Measurements from ENCODE around the gene SCYGR8.

The SCYGR8 gene

DNA sequence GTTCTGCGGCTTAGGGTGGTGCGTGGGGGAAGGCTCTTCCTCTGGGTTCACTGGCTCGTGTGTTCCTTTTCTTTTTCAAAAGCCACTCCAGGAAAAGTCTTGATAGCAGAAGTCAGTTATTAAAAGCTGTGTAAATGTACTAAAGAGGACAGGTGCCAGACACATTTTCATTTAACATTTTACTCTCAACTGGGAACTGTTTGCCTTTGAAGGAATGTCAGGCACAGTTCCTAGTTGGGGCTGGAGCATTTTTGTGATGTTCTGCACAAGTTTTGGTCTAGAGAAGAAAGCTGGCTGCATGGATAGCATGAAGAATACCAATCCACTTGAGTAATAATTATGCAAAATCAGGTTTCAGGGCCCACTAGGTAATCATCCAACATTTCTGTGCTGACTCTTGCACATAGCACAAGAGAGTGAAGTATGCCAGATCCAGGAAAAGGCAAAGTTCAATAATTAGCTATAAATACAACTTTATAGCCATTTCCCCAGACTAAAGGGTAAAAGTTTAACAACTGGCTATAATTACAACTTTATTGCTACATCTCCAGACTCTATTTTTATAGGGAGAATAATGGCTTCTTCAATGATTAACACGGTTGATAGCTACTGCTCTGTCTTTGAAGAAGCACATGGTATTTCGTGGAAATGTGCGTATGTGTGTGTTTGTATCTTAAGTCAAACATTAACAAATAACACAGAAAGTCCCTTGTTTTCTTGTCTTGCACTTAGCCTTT lies 16.2 kb downstream of the SCYGR8 start:
- DNase-seq (ENCODE audit: extremely low read depth, low read depth): no peak

DNA sequence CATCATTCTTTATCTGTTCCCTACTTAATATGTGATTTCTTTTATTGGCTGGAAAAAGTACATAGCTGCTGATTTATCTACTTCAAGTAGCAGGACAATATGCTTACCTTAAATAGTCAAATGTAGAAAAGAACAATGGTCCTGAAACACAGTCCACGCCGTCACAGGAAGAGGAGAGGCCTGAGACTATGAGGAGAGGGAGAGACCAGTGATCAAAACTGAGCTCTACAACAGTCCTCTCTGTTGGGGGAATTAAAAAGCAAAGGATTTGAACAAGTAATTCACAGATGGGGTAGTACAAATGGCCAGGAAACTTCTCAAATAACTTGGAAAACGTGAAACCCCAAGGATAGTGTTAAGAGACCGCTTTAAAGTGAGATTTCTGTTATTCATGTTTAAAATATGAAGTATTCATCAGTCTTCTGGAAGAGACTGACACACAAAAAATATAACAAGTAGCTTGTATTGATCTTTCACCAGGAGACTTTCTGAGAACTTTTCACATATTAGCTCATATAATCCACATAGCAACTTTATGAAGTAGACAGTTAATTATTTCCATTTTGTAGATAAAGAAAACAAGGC lies 20.2 kb downstream of the SCYGR8 start:
- no peak for DNase-seq (ENCODE audit: extremely low read depth, low read depth)
- TF ChIP-seq, protein P1, sequence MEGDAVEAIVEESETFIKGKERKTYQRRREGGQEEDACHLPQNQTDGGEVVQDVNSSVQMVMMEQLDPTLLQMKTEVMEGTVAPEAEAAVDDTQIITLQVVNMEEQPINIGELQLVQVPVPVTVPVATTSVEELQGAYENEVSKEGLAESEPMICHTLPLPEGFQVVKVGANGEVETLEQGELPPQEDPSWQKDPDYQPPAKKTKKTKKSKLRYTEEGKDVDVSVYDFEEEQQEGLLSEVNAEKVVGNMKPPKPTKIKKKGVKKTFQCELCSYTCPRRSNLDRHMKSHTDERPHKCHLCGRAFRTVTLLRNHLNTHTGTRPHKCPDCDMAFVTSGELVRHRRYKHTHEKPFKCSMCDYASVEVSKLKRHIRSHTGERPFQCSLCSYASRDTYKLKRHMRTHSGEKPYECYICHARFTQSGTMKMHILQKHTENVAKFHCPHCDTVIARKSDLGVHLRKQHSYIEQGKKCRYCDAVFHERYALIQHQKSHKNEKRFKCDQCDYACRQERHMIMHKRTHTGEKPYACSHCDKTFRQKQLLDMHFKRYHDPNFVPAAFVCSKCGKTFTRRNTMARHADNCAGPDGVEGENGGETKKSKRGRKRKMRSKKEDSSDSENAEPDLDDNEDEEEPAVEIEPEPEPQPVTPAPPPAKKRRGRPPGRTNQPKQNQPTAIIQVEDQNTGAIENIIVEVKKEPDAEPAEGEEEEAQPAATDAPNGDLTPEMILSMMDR (IDR thresholded peaks at IDR 0.05; ENCODE audit: low read depth, low read length): no peak

More for the DNA sequence above, 16.2 kb downstream of the SCYGR8 start:
- TF ChIP-seq, protein P1 (IDR thresholded peaks at IDR 0.05; ENCODE audit: low read depth, low read length): no peak

DNA sequence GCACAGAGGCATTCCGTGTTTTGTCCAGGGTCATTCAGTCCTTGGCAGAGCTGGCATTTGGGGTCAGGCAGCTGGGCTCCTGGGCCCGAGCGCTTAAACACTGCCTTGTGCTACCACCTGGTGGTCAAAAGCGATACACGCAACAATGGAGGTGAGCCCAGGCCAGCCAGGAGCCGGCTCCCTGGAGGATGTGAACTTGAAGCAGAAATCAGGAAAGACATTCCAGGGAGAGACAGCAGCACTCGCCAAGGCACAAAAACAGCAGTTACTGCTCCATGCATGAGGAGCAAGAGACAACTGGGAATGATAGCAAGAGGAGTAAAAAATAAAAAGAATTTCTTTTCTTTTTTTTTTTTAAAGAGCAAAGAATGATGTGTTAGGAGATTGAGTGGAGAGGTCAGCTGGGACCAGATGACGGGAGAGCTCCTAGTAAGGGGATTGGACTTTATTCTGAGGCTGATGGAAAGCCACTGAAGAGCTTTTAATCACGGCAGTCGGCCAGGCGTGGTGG lies 20.7 kb downstream of the SCYGR8 start:
- peak; percentile 38 for DNase-seq (ENCODE audit: extremely low read depth, low read depth)
- TF ChIP-seq, protein P1 (IDR thresholded peaks at IDR 0.05; ENCODE audit: low read depth, low read length): peak; percentile 84

DNA sequence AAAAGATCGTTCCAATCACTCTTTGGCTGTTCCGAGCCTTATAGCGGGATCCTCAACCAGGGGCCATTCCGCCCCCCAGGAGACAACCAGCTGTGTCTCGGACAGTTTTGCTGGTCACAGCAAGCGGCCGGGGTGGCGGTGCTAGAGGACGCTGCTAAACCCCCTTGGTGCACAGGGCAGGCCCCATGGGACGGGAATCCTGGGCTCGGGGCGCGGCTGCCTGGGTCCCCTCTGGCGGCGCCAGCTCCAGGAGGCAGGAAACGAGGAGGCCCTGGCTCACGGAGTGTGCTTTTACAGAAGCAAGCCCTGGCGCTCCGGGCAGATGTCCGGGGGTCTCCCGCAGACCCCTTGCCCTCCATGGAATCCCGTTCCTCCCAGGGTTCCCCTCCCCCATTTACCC lies 22.1 kb downstream of the SCYGR8 start:
- no peak for DNase-seq (ENCODE audit: extremely low read depth, low read depth)
- TF ChIP-seq, protein P1 (IDR thresholded peaks at IDR 0.05; ENCODE audit: low read depth, low read length): no peak

DNA sequence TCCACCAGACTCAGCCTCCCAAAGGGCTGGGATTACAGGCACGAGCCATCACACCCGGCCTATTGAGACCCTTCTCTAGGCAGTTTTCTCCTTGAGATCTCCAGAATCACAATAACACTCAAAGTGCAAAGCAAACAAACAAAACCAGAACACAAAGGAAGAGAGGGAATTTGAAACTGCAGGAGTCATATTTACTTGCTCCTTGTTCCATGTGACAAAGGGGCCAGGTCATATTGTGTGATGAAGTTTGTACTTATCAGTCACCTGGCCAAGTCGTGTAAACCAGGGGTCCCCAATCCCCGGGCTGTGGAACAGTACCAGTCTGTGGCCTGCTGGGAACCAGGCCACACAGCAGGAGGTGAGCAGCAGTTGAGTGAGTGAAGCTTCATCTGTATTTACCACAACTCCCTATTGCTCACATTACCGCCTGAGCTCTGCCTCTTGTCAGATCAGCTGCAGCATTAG lies 26.5 kb downstream of the SCYGR8 start:
- DNase-seq (ENCODE audit: extremely low read depth, low read depth): no peak
- TF ChIP-seq, protein P1 (IDR thresholded peaks at IDR 0.05; ENCODE audit: low read depth, low read length): no peak

DNA sequence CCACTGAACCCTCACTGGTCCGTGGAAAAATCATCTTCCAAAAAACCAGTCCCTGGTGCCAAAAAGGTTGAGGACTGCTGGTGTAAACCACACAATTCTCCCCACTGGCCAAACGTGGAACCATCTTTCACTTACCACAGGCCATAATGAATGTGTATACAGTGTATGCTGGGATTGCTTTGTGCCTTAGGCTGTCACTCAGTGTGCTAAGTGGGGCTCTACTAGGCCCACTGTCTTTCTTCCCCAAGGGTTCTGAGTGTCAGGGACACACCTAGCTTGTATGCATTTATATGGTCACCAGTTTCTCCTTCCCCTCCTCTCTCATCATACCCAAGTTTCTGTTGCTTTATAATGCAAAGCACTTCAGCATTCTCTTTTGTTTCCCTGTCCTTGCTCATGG lies 27.2 kb downstream of the SCYGR8 start:
- no peak for DNase-seq (ENCODE audit: extremely low read depth, low read depth)
- TF ChIP-seq, protein P1 (IDR thresholded peaks at IDR 0.05; ENCODE audit: low read depth, low read length): no peak

DNA sequence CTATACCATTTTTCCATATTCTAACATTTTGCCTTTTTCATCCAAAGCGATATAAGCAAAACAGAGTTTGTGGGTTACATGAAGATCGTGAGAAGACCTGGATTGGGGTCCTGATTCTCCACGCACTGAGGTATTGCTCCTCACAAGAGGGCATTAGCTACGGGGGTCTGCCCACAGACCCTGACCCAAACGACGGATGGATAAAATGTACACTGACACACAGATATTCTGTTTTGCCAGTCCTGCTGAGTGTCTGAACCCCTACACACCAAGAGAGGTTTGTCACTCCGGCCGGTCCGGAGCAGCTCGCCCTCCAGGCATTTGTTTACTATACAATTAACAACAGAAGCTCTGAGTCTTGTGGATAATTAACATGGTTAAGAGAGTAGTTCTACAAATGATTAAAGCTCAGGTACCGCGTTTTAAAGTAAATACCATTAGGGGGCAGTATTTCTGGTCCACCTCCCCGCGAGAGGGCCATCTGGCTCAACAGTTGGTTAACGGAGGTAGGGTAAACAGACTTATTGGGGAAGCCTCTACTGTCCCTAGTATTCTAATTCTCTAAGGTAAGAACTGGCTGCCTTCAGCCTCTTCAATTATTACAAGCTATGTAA lies 28.4 kb downstream of the SCYGR8 start:
- DNase-seq (ENCODE audit: extremely low read depth, low read depth): no peak
- TF ChIP-seq, protein P1 (IDR thresholded peaks at IDR 0.05; ENCODE audit: low read depth, low read length): no peak
